Measurements from ENCODE around the gene HIPK2.

- no peak for TF ChIP-seq CTCF (IDR thresholded peaks at IDR 0.05)
- no peak for TF ChIP-seq POLR2A (IDR thresholded peaks at IDR 0.05)
Observed at GRCh38 chr7:139588632-139589031, 189.2 kb downstream of the HIPK2 start.
